PC-3 (cell line): ENCODE results near the gene SPNS1. TPM values are rescaled to one million over a fixed set of nuclear protein-coding genes. Genes with fewer than 3 reads are reported as not detected.

Experiments
- ATAC-seq: fragments of 200-7000 bp; cut with Tn5 transposase; 2 replicates; pipeline ENCODE4 v1.9.1; 2020; ENCODE audit warnings: mild to moderate bottlenecking, moderate library complexity
- BruUV-seq: library from RNA; stranded (reverse); fragments of 400-500 nt; replicated peaks from 2 replicates; lab custom pipeline; 2021; lab: Mats Ljungman, UMichigan
- CTCF ChIA-PET: fragments of 300-600 bp; sonication (Branson Sonifier 250); formaldehyde crosslinking; loops from one replicate; lab custom pipeline; 2022; ENCODE audit warnings: antibody characterized with exemption; lab: Charles Lee
- POLR2A ChIA-PET: fragments of 300-600 bp; sonication (Branson Sonifier 250); formaldehyde crosslinking; loops from one replicate; lab custom pipeline; 2022; ENCODE audit warnings: antibody characterized with exemption; ENCODE audit not compliant: unreplicated experiment; lab: Charles Lee
- DNase-seq: peaks from one replicate; pipeline ENCODE4 v3.0.0-alpha.2; 2015
- H2AFZ ChIP-seq: fragments of 300-600 bp; sonication (generic); 2 replicates; pipeline ENCODE4 v1.6.0; 2016; ENCODE audit warnings: antibody characterized with exemption, low read length
- H3F3A ChIP-seq: fragments of 300-600 bp; sonication (generic); one replicate; pipeline ENCODE4 v1.6.0; 2017; ENCODE audit warnings: antibody characterized with exemption, low read length, control low read depth, mild to moderate bottlenecking; ENCODE audit not compliant: unreplicated experiment
- H3K27ac ChIP-seq: fragments of 300-600 bp; sonication (generic); 2 replicates; pipeline ENCODE4 v1.5.1; 2016; ENCODE audit warnings: mild to moderate bottlenecking, low read length
- H3K27me3 ChIP-seq: fragments of 300-600 bp; sonication (generic); 2 replicates; pipeline ENCODE4 v1.6.1; 2016; ENCODE audit warnings: low read length, mixed read lengths
- H3K36me3 ChIP-seq: fragments of 300-600 bp; sonication (generic); 2 replicates; pipeline ENCODE4 v1.6.1; 2016; ENCODE audit warnings: low read depth, mixed run types, low read length, mixed read lengths
- H3K4me1 ChIP-seq: fragments of 300-600 bp; sonication (generic); 2 replicates; pipeline ENCODE4 v1.5.1; 2016; ENCODE audit warnings: low read length; ENCODE audit not compliant: insufficient read depth
- H3K4me2 ChIP-seq: fragments of 300-600 bp; sonication (generic); 2 replicates; pipeline ENCODE4 v1.6.0; 2016; ENCODE audit warnings: low read length
- H3K4me3 ChIP-seq: fragments of 300-600 bp; sonication (generic); 2 replicates; pipeline ENCODE4 v1.5.1; 2016; ENCODE audit warnings: mild to moderate bottlenecking, low read length, mixed read lengths
- H3K79me2 ChIP-seq: fragments of 300-600 bp; sonication (generic); 2 replicates; pipeline ENCODE4 v1.6.1; 2017; ENCODE audit warnings: low read length, mixed read lengths
- H3K9ac ChIP-seq: fragments of 300-600 bp; sonication (generic); 2 replicates; pipeline ENCODE4 v1.6.0; 2016; ENCODE audit warnings: mild to moderate bottlenecking, low read length
- H3K9me2 ChIP-seq: fragments of 300-600 bp; sonication (generic); replicated peaks from 2 replicates; pipeline ENCODE4 v1.6.1; 2016; ENCODE audit warnings: mixed run types, low read length, mixed read lengths
- H3K9me3 ChIP-seq: fragments of 300-600 bp; sonication (generic); 2 replicates; pipeline ENCODE4 v1.6.1; 2016; ENCODE audit warnings: low read length, mixed read lengths
- H4K20me1 ChIP-seq: fragments of 300-600 bp; sonication (generic); 2 replicates; pipeline ENCODE4 v1.6.1; 2016; ENCODE audit warnings: low read length, mixed read lengths
- EZH2 ChIP-seq: fragments of 300-600 bp; sonication (generic); IDR thresholded peaks from one replicate; pipeline ENCODE4 v1.6.1; 2017; ENCODE audit warnings: antibody characterized with exemption, mild to moderate bottlenecking, low read length; ENCODE audit not compliant: unreplicated experiment
- EZH2phosphoT487 ChIP-seq: fragments of 300-600 bp; sonication (generic); IDR thresholded peaks from 2 replicates; pipeline ENCODE4 v1.6.1; 2018; ENCODE audit warnings: mild to moderate bottlenecking, antibody characterized with exemption, low read length, borderline replicate concordance
- intact Hi-C: fragments of 100-400 bp; cut with micrococcal nuclease; formaldehyde crosslinking; loops from 2 replicates; pipeline ENCODE4 v1.9.0; 2023
- total RNA-seq: library from RNA; depleted of rRNA; stranded (reverse); fragments of >200 nt; gene quantifications from 2 replicates; pipeline ENCODE4 v1.2.3, GENCODE V29; 2014
- TF ChIP-seq, protein P1 (sequence below): fragments of 300-600 bp; sonication (generic); conservative IDR thresholded peaks from 2 replicates; pipeline ENCODE4 v1.5.1; 2017; ENCODE audit warnings: antibody characterized with exemption, low read depth, mild to moderate bottlenecking, low read length

SPNS1 gene
- total RNA-seq, 1 experiment from 2014 or later = 44.8 TPM

GRCh38 chr16:28951410-28951943 lies 23.1 kb upstream of the SPNS1 start:
- Histone ChIP-seq H3K79me2 (peaks cover 21% of the 10 kb centered on the region), H3K27me3 (no peaks in the 10 kb centered on the region), H3K4me3 (peak overlapping the region; percentile 89), H2AFZ (peak overlapping the region; percentile 84; the same call in 1 of the 2 replicates), H4K20me1 (0 out of 2 replicates have a peak, but pooled peaks cover 5% of the 10 kb centered on the region), H3K9ac (peak overlapping the region; percentile 89), H3K9me3 (no peaks in the 10 kb centered on the region), H3K9me2 (no peaks in the 10 kb centered on the region), H3F3A (no peaks in the 10 kb centered on the region), H3K4me2 (peak overlapping the region; percentile 94), H3K36me3 (peaks cover 10% of the 10 kb centered on the region; the same call in 1 of the 2 replicates), H3K4me1 (peaks cover 14% of the 10 kb centered on the region), H3K27ac (0 out of 2 replicates have a peak overlapping the region, but pooled peaks have one; percentile 4)
- no TSS peak for BruUV-seq
- intact Hi-C loops = no loop called here
- ChIA-PET CTCF (interaction anchor here (0.6 kb wide), 1 partner anchor 44 kb away, joined by 3 read pairs; no protein-coding TSS in a partner anchor), POLR2A (no interaction called here)
- no peak for DNase-seq
- TF ChIP-seq EZH2phosphoT487 (no peak), EZH2 (no peak)
- TF ChIP-seq, protein P1, sequence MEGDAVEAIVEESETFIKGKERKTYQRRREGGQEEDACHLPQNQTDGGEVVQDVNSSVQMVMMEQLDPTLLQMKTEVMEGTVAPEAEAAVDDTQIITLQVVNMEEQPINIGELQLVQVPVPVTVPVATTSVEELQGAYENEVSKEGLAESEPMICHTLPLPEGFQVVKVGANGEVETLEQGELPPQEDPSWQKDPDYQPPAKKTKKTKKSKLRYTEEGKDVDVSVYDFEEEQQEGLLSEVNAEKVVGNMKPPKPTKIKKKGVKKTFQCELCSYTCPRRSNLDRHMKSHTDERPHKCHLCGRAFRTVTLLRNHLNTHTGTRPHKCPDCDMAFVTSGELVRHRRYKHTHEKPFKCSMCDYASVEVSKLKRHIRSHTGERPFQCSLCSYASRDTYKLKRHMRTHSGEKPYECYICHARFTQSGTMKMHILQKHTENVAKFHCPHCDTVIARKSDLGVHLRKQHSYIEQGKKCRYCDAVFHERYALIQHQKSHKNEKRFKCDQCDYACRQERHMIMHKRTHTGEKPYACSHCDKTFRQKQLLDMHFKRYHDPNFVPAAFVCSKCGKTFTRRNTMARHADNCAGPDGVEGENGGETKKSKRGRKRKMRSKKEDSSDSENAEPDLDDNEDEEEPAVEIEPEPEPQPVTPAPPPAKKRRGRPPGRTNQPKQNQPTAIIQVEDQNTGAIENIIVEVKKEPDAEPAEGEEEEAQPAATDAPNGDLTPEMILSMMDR = no peak
- ATAC-seq = peak; percentile 48

DNA sequence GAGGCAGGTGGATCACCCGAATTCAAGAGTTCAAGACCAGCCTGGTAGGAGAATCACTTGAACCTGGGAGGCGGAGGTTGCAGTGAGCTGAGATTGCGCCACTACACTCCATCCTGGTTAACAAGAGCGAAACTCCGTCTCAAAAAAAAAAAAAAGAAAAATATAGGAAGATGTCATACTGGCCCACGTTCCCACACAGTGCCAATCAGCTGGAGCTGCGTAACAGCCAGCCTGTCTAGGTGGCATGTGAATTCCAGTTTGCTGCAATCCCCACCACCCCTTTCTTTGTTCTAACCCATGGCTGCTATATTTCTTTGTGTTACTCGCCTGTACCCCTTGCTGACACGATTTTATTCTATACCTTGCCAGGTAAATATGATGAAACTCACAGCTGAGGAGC lies 16.4 kb upstream of the SPNS1 start:
- BruUV-seq = no TSS peak
- Histone ChIP-seq H3K9ac (no peak overlapping the region), H3K4me1 (no peaks in the 10 kb centered on the region), H3K9me2 (no peaks in the 10 kb centered on the region), H4K20me1 (no peaks in the 10 kb centered on the region), H3F3A (no peaks in the 10 kb centered on the region), H3K27me3 (no peaks in the 10 kb centered on the region), H3K36me3 (peaks cover 7% of the 10 kb centered on the region; the same call in 1 of the 2 replicates), H3K27ac (no peak overlapping the region), H3K4me3 (no peak overlapping the region), H3K4me2 (no peak overlapping the region), H3K79me2 (no peaks in the 10 kb centered on the region), H2AFZ (no peak overlapping the region), H3K9me3 (no peaks in the 10 kb centered on the region)
- ATAC-seq = no peak
- DNase-seq = no peak
- ChIA-PET POLR2A (no interaction called here), CTCF (no interaction called here)
- TF ChIP-seq EZH2 (no peak), EZH2phosphoT487 (no peak)
- TF ChIP-seq, protein P1 = no peak
- intact Hi-C loops = no loop called here

DNA sequence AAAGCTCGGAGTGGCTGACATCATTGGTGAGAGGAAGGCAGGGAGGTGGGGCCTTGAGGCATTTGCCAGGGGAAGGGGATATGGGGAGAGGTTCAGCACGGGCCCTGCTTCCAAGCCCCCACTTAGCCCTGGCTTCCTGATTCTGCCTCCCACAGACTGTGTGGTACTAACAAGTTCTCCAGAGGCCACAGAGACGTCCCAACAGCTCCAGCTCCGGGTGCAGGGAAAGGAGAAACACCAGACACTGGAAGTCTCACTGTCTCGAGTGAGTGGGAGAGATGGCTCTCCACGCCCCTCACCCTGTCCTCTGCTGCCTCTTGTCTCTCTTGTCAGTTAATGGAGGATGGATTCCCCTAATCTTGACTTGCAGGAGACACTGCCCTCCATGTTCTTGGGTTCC lies 15.7 kb upstream of the SPNS1 start:
- H3K79me2 ChIP-seq = no peaks in the 10 kb centered on the region
- no peaks in the 10 kb centered on the region for H3K9me3 ChIP-seq
- no peak overlapping the region for H2AFZ ChIP-seq
- H3K9me2 ChIP-seq = no peaks in the 10 kb centered on the region
- H3K4me2 ChIP-seq = no peak overlapping the region
- BruUV-seq = no TSS peak
- H3K36me3 ChIP-seq = peaks cover 5% of the 10 kb centered on the region; the same call in 1 of the 2 replicates
- H3K27me3 ChIP-seq = no peaks in the 10 kb centered on the region
- TF ChIP-seq EZH2phosphoT487 (no peak), EZH2 (no peak)
- TF ChIP-seq, protein P1 = no peak
- H3K27ac ChIP-seq = no peak overlapping the region
- H3K9ac ChIP-seq = no peak overlapping the region
- no peaks in the 10 kb centered on the region for H4K20me1 ChIP-seq
- H3F3A ChIP-seq = no peaks in the 10 kb centered on the region
- H3K4me1 ChIP-seq = no peaks in the 10 kb centered on the region
- H3K4me3 ChIP-seq = no peak overlapping the region
- POLR2A ChIA-PET = no interaction called here
- no peak for DNase-seq
- CTCF ChIA-PET = no interaction called here
- ATAC-seq = no peak
- intact Hi-C loops = no loop called here
